ENCODE data around the gene BUD23. TPM values are rescaled to one million over a fixed set of nuclear protein-coding genes. Genes with fewer than 3 reads are reported as not detected.

BUD23 gene
- total RNA-seq, 1 donor from 2014 or later: 38.4 TPM

GRCh38 chr7:73688288-73688687, 4.9 kb downstream of the BUD23 start:
- TF ChIP-seq CTCF (IDR thresholded peaks at IDR 0.05): no peak
- Histone ChIP-seq H3K27me3 (no peaks in the 10 kb centered on the region), H3K4me3 (no peak overlapping the region), H3K36me3 (peaks cover 67% of the 10 kb centered on the region), H3K4me1 (no peaks in the 10 kb centered on the region), H3K27ac (no peak overlapping the region), H3K9me3 (no peaks in the 10 kb centered on the region)
- no peak for DNase-seq
- ATAC-seq: no peak
- intact Hi-C loops (cut with DNase I): no loop called here

GRCh38 chr7:73690646-73691045, 7.2 kb downstream of the BUD23 start:
- ATAC-seq (no peak), DNase-seq (no peak)
- Histone ChIP-seq H3K36me3 (peaks cover 90% of the 10 kb centered on the region), H3K27ac (no peak overlapping the region), H3K27me3 (no peaks in the 10 kb centered on the region), H3K4me3 (no peak overlapping the region), H3K9me3 (no peaks in the 10 kb centered on the region), H3K4me1 (no peaks in the 10 kb centered on the region)
- no peak for TF ChIP-seq CTCF (IDR thresholded peaks at IDR 0.05)
- intact Hi-C loops (cut with DNase I): no loop called here

GRCh38 chr7:73696372-73696771, 13.0 kb downstream of the BUD23 start:
- Histone ChIP-seq H3K4me3 (no peak overlapping the region), H3K27ac (no peak overlapping the region), H3K4me1 (no peaks in the 10 kb centered on the region), H3K27me3 (no peaks in the 10 kb centered on the region), H3K36me3 (peaks cover 72% of the 10 kb centered on the region), H3K9me3 (no peaks in the 10 kb centered on the region)
- ATAC-seq: no peak
- no peak for DNase-seq
- TF ChIP-seq CTCF (IDR thresholded peaks at IDR 0.05): no peak
- intact Hi-C loops (cut with DNase I): no loop called here

GRCh38 chr7:73698410-73698809, 15.0 kb downstream of the BUD23 start:
- no peak for ATAC-seq
- intact Hi-C loops (cut with DNase I): no loop called here
- peaks cover 52% of the 10 kb centered on the region for H3K36me3 ChIP-seq
- H3K4me3 ChIP-seq: no peak overlapping the region
- H3K27ac ChIP-seq: no peak overlapping the region
- no peaks in the 10 kb centered on the region for H3K9me3 ChIP-seq
- no peaks in the 10 kb centered on the region for H3K4me1 ChIP-seq
- no peak for DNase-seq
- no peak for TF ChIP-seq CTCF (IDR thresholded peaks at IDR 0.05)
- H3K27me3 ChIP-seq: no peaks in the 10 kb centered on the region

- H3K27me3 ChIP-seq: no peaks in the 10 kb centered on the region
- no peak overlapping the region for H3K27ac ChIP-seq
- H3K36me3 ChIP-seq: peaks cover 41% of the 10 kb centered on the region
- DNase-seq: no peak
- ATAC-seq: no peak
- intact Hi-C loops (cut with DNase I): no loop called here
- H3K4me3 ChIP-seq: no peak overlapping the region
- no peak for TF ChIP-seq CTCF (IDR thresholded peaks at IDR 0.05)
- H3K4me1 ChIP-seq: no peaks in the 10 kb centered on the region
- H3K9me3 ChIP-seq: no peaks in the 10 kb centered on the region
Observed at GRCh38 chr7:73699370-73700068, 16.1 kb downstream of the BUD23 start.

- peaks cover 36% of the 10 kb centered on the region for H3K36me3 ChIP-seq
- ATAC-seq: no peak
Observed at GRCh38 chr7:73700069-73700423, 16.6 kb downstream of the BUD23 start.

More at GRCh38 chr7:73700069-73700423, 16.6 kb downstream of the BUD23 start:
- H3K27me3 ChIP-seq: no peaks in the 10 kb centered on the region
- no peak for DNase-seq
- H3K9me3 ChIP-seq: no peaks in the 10 kb centered on the region
- intact Hi-C loops (cut with DNase I): no loop called here
- no peak overlapping the region for H3K4me3 ChIP-seq
- TF ChIP-seq CTCF (IDR thresholded peaks at IDR 0.05): no peak
- no peak overlapping the region for H3K27ac ChIP-seq
- no peaks in the 10 kb centered on the region for H3K4me1 ChIP-seq

Measured in upper lobe of right lung (tissue), 1 donor.